HG03196 (cell line): ENCODE results near the gene CMTM2.
"Not testable (repeated sequence)": the region's sequence is repeated elsewhere in the genome, so short reads cannot be mapped to it uniquely, and the experiment has no call there.

Experiments
- ATAC-seq: cut with Tn5 transposase; IDR thresholded peaks from one replicate; pipeline ENCODE4 v1.9.1; 2021; ENCODE audit not compliant: unreplicated experiment

CMTM2 gene

DNA sequence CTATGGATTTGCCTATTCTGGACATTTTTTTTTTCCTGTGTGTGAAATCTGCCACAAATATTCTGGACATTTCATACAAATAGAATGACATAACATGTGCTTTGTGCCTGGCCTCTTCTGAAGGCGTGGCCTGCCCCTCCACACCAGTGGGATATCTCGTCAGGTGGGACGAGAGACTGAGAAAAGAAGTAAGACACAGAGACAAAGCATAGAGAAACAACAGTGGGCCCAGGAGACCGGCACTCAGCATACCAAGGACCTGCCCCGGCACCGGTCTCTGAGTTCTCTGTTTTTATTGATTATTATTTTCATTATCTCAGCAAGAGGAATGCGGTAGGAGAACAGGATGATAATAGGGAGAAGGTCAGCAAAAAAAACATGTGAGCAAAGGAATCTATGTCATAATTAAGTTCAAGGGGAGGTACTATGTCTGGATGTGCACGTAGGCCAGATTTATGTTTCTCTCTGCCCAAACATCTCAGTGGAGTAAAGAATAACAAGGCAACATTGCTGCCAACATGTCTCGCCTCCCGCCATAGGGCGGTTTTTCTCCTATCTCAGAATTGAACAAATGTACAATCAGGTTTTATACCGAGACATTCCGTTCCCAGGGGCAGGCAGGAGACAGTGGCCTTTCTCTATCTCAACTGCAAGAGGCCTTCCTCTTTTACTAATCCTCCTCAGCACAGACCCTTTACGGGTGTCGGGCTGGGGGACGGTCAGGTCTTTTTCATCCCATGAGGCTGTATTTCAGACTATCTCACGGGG lies 48.5 kb downstream of the CMTM2 start:
- ATAC-seq: not testable (repeated sequence)

GRCh38 chr16:66629856-66630255 lies 50.6 kb downstream of the CMTM2 start:
- ATAC-seq: no peak

GRCh38 chr16:66630561-66631260 lies 51.4 kb downstream of the CMTM2 start:
- not testable (repeated sequence) for ATAC-seq

DNA sequence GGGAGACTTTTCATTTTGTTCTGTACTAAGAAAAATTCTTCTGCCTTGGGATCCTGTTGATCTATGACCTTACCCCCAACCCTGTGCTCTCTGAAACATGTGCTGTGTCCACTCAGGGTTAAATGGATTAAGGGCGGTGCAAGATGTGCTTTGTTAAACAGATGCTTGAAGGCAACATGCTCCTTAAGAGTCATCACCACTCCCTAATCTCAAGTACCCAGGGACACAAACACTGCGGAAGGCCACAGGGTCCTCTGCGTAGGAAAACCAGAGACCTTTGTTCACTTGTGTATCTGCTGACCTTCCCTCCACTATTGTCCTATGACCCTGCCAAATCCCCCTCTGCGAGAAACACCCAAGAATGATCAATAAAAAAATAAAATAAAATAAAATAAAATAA lies 52.3 kb downstream of the CMTM2 start:
- not testable (repeated sequence) for ATAC-seq

DNA sequence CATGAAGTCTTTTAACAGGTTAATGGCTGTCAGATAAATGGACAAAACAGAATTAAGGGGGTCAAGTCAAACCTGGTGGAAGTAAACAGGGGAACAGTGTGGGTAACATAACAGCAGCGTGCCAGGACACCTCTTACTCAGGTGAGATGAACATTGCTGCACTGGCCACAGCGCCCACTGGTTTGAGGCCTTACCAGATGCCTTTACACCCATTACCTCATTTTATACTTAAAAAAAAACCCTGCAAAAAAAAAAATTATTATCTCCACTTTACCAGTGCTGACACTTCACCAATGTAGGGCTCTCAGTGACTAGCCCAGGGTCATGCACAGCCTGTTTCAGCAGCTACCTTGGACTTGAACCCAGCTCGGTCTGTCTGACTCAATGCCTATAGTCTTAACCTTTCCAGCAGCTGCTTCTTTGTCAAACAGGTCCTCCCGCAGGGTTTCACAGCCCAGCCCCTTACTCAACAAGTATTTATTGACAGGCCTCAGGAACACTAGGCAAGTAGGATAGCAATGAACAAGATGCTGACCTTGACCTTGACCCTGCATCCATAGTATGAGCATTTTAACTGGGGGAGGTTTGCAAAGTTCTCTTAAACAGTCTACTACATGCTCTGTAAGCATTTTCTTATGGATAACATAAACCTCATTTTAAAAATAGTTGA lies 55.4 kb downstream of the CMTM2 start:
- ATAC-seq: no peak

- no peak for ATAC-seq
Measured at GRCh38 chr16:66635406-66635805, 56.1 kb downstream of the CMTM2 start.

DNA sequence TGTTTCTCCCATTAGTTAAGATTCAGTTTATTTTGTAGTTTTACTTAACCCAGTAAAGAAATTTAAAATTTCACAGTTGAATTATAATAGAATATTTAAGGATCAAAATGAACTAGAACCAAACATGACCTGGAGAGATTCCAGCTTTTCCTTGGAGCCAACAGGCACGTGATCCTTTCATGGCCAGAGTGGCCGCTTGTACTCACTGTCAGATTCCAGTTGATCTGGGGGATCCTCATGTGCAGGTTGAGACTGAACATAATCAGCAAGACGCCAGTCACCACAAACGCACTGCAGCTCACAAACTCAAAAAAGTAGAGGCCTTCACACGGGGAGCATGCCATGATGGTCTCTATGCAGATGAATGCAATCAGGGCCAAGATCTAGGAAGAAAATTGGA lies 56.9 kb downstream of the CMTM2 start:
- ATAC-seq: no peak

- ATAC-seq: no peak
Measured at GRCh38 chr16:66637806-66638205, 58.5 kb downstream of the CMTM2 start.
